ENCODE data around the gene CSF2RB.

Gene CSF2RB

GRCh38 chr22:36922711-36923110 lies 9.3 kb downstream of the CSF2RB start:
- DNase-seq: no peak

- no peak for DNase-seq
These were observed 9.8 kb downstream of the CSF2RB start for GRCh38 chr22:36923131-36923788.

- no peak for DNase-seq
These were observed 10.8 kb downstream of the CSF2RB start for GRCh38 chr22:36924151-36924698.

DNA sequence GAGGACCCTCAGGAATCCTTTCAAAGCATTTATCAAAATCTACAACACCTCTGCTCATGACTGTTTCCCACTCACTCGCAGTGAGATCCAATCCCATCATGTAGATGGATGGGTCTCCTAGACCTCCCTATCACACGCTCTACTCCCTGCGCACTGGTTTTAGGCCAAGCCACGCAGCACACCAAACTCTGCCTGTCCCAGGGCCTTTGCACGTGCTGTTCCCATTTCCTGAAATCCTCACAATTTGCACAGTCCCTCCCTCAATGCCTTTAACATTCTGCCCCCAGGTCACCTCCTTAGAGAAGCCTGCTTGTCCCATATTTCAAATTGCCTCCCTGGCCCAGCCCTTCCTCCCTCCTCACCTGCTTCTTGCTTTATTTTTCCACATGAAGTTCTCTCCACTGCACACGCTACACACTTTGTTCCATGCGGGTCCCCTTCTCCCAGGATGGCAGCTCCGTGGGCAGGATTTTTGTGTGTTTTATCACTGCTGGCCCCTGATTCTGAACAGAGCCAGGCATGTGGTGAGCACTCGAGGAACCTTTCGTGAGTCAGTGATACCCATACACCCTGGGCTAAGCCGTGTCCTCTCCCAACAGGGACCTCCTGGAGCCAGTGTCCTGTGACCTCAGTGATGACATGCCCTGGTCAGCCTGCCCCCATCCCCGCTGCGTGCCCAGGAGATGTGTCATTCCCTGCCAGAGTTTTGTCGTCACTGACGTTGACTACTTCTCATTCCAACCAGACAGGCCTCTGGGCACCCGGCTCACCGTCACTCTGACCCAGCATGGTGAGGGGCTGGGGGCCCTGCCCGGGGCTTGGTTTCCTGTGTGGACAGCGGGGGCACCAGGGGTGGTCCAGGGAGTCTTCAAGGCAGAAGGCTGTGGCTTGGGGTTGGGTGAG lies 12.2 kb downstream of the CSF2RB start:
- DNase-seq: no peak

- DNase-seq: no peak
These were observed 12.9 kb downstream of the CSF2RB start for GRCh38 chr22:36926309-36926708.

GRCh38 chr22:36926721-36927435 lies 13.4 kb downstream of the CSF2RB start:
- no peak for DNase-seq

- no peak for DNase-seq
These were observed 14.2 kb downstream of the CSF2RB start for GRCh38 chr22:36927671-36928070.

DNA sequence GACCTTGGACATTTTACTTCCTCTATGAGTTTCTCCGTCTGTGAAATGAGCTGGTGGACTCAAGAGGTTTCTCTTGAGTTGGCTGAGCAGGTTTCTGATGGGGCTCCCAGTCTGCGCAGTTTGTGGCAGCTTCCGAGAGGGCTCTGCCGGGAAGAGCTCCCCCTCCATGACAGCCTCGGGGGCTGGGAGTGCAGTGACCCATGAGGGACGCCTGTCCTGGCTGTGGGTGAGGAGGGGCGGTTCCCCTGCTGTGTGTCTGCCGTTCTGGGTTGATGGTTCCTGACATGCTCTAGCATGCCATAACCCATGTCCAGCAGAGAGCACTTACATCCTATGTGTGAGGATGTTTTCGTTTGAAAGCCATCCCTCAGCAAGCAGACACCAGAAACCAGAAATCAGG lies 14.8 kb downstream of the CSF2RB start:
- no peak for DNase-seq

DNA sequence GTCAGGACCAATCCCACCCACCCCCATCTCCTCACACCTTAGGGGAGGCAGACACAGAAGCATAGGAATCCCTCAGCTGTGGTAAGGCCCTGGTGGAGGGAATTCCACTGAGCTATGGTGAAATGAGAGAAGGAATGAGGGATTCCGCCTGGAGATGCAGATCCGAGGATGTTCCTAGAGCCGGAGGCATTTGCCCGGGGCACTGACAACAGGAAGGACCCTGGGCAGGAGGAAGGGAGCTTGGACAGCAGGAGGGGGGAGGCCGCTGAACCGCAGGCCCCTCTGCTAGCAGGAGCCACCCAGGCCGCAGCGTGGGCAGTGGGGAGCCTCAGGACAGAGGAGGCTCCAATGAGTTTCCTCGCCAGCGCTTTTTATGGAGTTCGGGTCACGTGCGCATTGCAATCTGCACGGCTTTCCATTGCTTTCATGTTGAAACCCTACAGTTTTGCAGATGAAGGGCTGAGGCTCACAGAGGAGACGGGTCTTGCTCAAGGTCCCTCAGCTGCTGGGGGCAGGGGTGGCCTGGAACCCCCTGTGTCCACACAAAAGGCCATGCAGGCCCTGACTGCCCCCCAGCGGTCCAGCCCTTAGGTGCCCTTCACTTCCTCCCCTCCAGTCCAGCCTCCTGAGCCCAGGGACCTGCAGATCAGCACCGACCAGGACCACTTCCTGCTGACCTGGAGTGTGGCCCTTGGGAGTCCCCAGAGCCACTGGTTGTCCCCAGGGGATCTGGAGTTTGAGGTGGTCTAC lies 15.5 kb downstream of the CSF2RB start:
- no peak for DNase-seq

- DNase-seq: no peak
These were observed 16.2 kb downstream of the CSF2RB start for GRCh38 chr22:36929621-36930020.

DNA sequence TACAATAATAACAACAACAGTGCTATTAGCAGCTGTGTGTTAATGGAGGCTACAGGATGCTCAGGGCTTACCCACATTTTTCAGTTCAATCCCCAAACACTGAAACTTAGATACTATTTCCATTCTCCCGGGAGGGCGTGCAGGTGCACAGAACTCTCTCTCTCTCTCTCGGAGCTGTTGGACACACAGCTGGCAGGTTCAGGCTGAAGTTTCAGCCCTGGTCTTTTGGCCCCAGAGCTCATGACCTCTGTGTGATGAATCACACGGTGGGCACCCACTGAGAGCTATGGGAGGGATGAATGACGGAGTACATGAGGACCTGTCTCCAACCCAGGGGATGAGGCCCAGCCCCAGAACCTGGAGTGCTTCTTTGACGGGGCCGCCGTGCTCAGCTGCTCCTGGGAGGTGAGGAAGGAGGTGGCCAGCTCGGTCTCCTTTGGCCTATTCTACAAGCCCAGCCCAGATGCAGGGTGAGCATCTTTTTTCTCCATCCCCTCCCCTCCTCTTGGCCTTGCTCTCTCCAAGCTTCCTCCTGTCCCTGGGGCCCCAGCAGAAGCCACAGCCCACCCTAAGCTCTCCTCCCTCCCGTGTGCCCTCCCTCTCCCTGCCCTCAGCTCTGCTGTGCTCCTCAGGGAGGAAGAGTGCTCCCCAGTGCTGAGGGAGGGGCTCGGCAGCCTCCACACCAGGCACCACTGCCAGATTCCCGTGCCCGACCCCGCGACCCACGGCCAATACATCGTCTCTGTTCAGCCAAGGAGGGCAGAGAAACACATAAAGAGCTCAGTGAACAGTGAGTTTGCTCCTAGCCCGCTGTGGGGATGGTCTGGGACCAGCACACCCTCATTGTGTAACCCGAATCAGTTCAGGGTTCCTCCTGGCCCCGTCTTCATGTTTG lies 16.9 kb downstream of the CSF2RB start:
- no peak for DNase-seq

DNA sequence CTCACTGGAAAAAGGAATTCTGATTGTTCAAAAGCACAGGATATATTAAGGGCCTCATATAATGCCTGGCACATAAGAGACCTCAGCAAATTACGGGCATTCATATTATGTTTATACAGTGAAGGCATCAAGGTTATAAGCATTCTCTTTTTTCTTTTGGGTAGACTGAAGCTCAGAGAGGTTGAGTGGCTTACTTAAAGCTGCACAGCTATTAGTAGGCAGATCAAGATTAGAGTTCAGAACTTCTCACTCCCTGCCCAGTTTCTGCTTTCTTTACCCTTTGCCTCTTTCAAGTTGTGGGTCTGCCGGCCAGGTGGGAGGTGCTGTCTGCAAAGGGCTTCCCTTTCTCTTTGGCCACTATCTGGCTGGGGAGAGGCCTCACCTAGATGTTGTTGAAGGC lies 18.0 kb downstream of the CSF2RB start:
- DNase-seq: no peak

GRCh38 chr22:36933629-36934417 lies 20.4 kb downstream of the CSF2RB start:
- no peak for DNase-seq

- DNase-seq: no peak
These were observed 21.2 kb downstream of the CSF2RB start for GRCh38 chr22:36934418-36935312.

GRCh38 chr22:36935313-36935610 lies 21.8 kb downstream of the CSF2RB start:
- DNase-seq: no peak

DNA sequence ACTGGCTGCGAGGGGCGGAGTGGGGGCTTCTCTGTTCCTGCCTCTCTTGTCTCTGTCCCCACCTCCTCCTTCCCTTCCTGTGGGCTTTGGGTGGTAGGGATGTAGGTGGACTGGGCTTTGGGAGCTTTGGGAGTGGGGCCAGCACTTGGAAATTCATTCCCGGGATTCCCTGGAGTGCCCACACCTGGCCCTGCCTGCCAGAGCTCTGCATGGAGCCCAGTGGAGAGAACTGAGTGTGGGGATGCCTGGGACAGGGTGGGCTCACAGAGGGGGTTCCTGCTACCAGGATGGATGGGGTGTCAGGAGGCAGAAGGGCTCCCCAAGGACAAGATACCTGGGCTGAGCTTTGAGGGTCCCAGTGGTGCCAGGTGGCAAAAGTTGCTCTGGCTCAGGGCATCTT lies 22.3 kb downstream of the CSF2RB start:
- no peak for DNase-seq

- no peak for DNase-seq
These were observed 23.1 kb downstream of the CSF2RB start for GRCh38 chr22:36936362-36937116.

DNA sequence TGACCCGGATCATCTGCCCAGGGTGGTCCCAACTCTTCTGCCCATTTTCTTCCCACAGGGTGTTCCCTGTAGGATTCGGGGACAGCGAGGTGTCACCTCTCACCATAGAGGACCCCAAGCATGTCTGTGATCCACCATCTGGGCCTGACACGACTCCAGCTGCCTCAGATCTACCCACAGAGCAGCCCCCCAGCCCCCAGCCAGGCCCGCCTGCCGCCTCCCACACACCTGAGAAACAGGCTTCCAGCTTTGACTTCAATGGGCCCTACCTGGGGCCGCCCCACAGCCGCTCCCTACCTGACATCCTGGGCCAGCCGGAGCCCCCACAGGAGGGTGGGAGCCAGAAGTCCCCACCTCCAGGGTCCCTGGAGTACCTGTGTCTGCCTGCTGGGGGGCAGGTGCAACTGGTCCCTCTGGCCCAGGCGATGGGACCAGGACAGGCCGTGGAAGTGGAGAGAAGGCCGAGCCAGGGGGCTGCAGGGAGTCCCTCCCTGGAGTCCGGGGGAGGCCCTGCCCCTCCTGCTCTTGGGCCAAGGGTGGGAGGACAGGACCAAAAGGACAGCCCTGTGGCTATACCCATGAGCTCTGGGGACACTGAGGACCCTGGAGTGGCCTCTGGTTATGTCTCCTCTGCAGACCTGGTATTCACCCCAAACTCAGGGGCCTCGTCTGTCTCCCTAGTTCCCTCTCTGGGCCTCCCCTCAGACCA lies 24.0 kb downstream of the CSF2RB start:
- no peak for DNase-seq

All from RPMI8226 (cell line).